ENCODE data around the gene PTPRD.

The PTPRD gene

GRCh38 chr9:10146517-10147331, 466.1 kb downstream of the PTPRD start:
- no peak for DNase-seq

DNA sequence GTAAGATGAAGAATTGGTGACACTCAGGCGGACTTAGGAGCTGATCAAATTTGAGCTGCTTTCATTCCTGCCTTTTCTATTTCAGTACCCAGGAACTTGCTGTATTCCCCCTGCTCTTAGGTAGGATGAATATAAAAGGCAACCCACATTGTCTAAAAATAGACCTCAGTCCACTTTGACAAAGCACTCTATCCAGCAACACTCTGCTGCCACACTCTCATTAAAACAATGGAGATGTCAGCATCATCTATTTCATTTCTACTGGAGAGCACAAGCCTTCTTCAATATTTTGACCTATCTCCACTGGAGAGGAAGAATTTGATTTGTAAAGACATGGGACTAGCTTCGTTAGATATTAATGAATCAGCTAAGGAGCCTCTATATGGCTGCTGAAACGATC, 468.4 kb downstream of the PTPRD start:
- DNase-seq = no peak

GRCh38 chr9:10135553-10135952, 477.2 kb downstream of the PTPRD start:
- DNase-seq = no peak

DNA sequence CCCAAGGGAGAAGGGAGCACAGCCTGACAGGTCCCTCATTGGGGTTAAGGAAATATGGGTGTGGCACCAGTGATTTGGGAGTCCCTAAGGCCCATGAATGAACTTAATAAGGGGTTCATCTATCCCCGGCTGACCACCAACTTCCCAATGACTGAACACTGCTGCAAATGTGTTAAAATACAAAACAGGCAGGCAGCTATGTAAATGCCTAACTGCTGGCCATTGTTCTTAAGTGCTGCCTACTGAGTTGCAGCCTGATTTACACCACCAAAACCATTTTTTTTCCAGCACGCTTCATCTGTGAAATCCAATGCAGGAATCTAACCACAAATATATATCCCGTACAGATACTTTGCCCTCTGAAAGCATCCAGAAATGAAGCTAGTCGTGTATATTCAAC, 478.5 kb downstream of the PTPRD start:
- no peak for DNase-seq

- DNase-seq = no peak
These were observed 482.6 kb downstream of the PTPRD start for GRCh38 chr9:10130061-10130675.

GRCh38 chr9:10127867-10128266, 484.9 kb downstream of the PTPRD start:
- DNase-seq = no peak

DNA sequence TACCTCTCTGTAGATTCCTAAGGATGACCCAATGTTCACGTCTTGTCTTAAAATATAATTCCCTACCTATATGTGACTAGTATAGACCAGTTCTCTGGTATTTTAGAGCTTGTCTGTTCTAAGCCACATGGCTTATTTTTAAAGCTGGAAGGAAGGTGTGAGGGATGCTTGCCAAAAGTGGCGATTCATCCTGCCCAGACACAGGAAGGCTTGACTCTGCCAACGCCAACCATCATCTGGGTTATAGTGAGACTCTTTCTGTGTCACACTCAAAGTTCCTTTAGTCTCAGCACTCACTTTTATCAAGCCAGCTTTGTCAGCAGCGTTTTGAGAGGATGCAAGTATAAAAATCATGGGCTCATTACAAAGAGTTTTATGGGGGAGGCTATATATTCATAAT, 500.0 kb downstream of the PTPRD start:
- DNase-seq = no peak

GRCh38 chr9:10112070-10112469, 500.7 kb downstream of the PTPRD start:
- DNase-seq = no peak

DNA sequence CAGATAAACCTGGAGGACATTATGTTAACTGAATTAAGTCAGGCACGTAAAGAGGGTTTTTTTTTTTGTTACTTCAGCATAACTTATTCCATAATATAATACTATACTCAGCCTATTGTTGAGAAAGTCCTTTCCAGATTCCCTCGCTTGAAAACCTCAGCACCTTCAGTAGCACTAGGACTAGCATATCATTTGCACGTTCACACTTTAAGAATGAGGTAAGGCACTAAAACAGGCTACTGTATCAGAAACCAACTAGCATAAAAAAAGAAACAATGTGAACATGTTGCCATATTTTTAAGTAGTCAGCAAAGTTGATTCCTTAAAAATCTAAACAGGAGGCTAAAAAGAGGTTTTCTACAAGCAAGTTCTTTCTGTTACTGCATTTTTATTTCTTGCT, 504.0 kb downstream of the PTPRD start:
- DNase-seq = no peak

GRCh38 chr9:10104774-10105173, 508.0 kb downstream of the PTPRD start:
- DNase-seq = no peak

DNA sequence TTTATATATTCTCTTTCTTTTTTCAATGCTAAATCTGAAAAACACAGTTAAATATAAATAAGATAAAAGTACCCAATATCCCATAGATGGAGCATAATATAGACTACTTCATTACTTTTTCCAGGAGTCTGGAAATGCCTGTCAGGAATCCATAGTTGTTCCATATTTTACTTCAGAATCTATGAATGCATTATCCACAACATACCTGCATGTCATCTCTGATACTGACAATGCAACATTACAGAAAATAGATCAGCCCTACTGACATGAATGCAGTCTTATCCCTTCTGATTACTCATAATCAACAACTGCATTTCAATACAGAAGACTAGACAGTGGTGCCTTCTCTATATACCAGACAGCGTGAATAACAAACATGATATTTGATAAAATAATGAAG, 517.6 kb downstream of the PTPRD start:
- no peak for DNase-seq

DNA sequence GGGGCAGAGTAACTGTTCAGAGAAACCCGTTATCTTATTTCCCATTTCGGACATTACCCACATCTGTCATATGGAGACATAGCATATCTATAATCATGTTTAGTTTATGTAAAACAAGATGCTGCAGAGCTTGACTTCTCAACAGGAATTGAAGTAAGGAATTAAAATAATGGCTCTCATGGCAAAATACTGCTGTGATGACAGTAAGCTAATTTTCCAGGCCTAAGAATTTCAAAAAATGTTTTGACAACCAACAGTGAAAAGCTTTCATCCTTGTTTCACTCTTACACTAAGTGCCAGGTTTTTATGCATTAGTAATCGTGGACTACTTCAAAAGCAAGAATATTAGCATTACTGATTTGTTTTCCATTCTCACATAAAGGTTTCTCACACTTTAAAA, 518.2 kb downstream of the PTPRD start:
- no peak for DNase-seq

- DNase-seq = no peak
These were observed 532.8 kb downstream of the PTPRD start for GRCh38 chr9:10080012-10080411.

GRCh38 chr9:10079284-10079964, 533.4 kb downstream of the PTPRD start:
- DNase-seq = no peak

DNA sequence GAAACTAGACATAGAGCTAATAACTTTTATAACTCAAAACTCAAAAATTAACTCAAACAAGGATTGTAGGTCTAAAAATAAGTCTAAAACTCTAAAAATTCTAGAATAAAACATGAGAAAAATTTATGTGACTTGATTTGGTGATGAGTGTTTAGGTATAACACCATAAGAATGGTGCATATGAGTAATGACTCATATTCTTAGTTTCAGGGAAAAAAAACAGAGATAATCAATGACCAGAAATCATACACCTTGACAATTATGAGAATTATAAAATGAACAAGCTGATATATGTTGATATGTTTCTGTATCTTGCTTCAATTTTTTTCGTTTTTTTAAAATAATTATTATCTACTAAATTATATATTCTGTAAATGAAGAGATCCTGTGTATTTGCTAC, 541.2 kb downstream of the PTPRD start:
- DNase-seq = no peak

DNA sequence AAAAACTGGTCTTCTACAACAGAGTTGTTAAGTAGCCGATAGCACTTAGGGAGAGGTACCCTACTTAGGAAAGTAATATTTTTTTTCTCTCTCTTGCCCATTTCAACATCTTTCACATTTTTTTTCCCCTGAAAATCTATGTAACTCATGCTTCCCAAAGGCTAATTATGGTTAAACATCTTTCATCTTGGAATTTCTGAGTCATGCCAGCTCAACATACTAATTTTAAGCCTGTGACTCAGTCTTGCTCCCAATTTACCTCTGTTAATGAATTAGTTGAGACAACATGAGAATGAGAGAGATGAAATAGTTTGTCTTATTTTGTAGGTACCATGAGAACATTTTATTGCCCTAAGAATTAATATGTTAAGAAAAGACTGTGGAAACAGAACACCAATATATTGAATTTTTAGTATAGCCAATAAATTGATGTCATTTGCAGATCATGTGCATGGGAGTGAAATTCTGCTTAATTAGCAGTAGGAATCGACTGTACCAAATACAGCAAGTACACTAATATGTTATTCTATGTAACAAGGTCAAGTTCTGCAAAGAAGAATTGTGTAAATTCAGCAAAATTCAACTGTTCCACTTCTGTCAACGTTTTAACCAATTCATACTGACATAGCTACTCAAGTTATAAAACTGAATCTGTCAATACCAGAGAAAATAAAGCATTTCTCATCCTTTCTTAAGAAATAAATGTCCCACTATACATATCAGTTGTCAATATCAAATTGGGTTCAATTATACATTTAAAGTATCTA, 550.0 kb downstream of the PTPRD start:
- no peak for DNase-seq

GRCh38 chr9:10059044-10059443, 553.8 kb downstream of the PTPRD start:
- no peak for DNase-seq

- DNase-seq = no peak
These were observed 556.9 kb downstream of the PTPRD start for GRCh38 chr9:10055886-10056395.

DNA sequence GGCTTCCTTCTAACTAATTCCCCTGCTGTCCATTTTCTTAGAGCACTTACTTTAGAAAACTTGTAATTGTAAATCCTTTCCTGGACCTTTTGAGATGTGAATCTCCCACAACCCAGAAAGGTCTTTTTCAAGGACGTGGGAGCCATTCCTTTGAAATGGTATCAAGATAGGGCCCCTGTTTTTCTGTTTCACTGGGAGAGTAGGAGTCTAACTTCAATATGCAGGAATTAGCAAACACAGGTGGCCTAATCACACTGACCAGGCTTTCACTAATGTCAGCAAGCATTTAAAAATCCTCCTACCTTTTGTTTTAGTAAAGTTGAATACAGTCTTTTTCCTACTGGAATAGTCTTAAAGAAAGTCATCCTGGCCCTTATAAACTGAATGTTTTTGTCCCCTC, 558.3 kb downstream of the PTPRD start:
- DNase-seq = no peak

DNA sequence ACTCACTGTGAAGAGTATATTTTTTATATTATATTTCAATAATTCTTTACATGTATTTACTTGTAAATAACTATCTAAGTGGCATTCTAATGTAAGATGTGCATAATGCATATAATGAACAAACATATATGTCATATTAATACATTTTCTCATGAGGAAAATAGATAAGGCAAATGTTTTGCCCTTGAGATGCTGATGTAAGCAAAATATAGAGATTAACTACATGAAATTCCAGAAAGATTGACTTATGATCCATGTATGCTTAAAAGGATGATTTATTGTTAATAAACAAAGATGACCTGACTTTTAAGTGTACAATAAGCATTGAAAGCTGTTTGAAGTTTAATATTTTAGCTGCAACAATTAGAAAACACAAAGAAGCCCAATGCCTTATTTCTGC, 559.9 kb downstream of the PTPRD start:
- DNase-seq = no peak

DNA sequence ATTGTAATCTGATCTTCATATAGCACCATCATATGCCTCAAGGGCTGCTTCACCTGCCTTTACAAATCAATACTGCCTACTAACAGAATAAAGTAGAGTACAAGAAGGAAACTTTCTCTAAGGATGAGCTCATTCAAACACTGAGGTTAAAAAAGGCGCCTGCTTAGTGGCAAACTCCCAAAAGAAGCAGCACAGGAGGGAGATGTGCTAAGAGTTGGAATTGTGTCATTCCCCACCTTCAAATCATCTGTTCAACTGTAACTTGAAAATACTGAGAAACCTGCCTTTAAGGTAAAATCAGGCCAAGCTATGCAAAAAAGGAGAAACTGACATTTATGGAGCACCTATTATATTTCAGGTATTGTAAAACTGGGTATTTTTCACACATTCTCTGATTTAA, 560.6 kb downstream of the PTPRD start:
- DNase-seq = no peak

DNA sequence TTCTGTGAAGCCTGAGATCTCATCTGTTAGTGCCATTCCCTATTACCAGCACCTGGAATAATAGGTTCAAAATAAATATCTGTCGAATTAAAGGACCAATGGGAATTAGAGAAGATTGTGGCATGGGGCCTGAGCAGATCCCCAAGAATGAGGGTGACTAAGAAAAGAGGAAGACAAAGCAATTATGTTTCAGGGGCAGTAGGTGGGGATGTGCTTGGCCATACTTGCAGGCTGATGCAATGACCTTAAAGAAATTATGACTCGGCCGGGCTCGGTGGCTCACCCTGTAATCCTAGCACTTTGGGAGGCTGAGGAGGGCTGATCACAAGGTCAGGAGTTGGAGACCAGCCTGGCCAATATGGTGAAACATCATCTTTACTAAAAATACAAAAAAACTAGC, 562.8 kb downstream of the PTPRD start:
- DNase-seq = no peak

GRCh38 chr9:10048994-10049393, 563.8 kb downstream of the PTPRD start:
- DNase-seq = no peak

Measured in NCI-H2227 treated with DMSO at 0.1 percent for 48 hours (cell line).